Activated T-cell treated with anti-CD3 and anti-CD28 coated beads, Interleukin-2, amount 50 U/mL, for 72 hours (primary cell): ENCODE results near the gene SMIM1. TPM values are rescaled to one million over a fixed set of nuclear protein-coding genes. Genes with fewer than 3 reads are reported as not detected.

ENCODE experiments used
- ATAC-seq, 2 donors: fragments of 150-1000 bp; cut with Tn5 transposase; replicated peaks in 1 of 2; 2 replicates each; pipeline ENCODE4 v1.10.0; 2021; ENCODE audit warnings: moderate library complexity in 2 of 2, mild to moderate bottlenecking in 1 of 2
- DNase-seq, 2 donors: peaks; one replicate each; pipeline ENCODE4 v3.0.0; 2021 to 2022; ENCODE audit warnings: mixed read lengths in 1 of 2
- H3K27ac Mint-ChIP-seq: one replicate; pipeline ENCODE4 v1.8.0; 2022; ENCODE audit warnings: mild to moderate bottlenecking, moderate library complexity, mixed read lengths
- H3K27me3 Mint-ChIP-seq: one replicate; pipeline ENCODE4 v1.8.0; 2022; ENCODE audit warnings: low read depth, mixed read lengths
- H3K36me3 Mint-ChIP-seq, 2 donors: one replicate each; pipeline ENCODE4 v1.8.0; 2022; ENCODE audit warnings: mixed read lengths in 2 of 2, mild to moderate bottlenecking in 1 of 2; ENCODE audit not compliant: insufficient read depth in 2 of 2
- H3K4me1 Mint-ChIP-seq: one replicate; pipeline ENCODE4 v1.8.0; 2022; ENCODE audit warnings: low read depth, mixed read lengths
- H3K4me3 Mint-ChIP-seq, 2 donors: one replicate each; pipeline ENCODE4 v1.8.0; 2022; ENCODE audit warnings: mild to moderate bottlenecking in 2 of 2, mixed read lengths in 2 of 2, moderate library complexity in 2 of 2
- H3K9me3 Mint-ChIP-seq, 2 donors: one replicate each; pipeline ENCODE4 v1.8.0; 2022; ENCODE audit warnings: mixed read lengths in 2 of 2
- total RNA-seq, 2 donors: library from RNA; stranded (reverse); gene quantifications; one replicate each; pipeline ENCODE4 v1.2.3, GENCODE V29; 2022

The SMIM1 gene
- total RNA-seq, 2 donors from 2014 or later: 2.5 to 3.4 TPM

GRCh38 chr1:3825356-3825755 lies 52.8 kb downstream of the SMIM1 start:
- no peak overlapping the region for H3K4me3 Mint-ChIP-seq
- H3K27ac Mint-ChIP-seq: no peak overlapping the region
- no peaks in the 10 kb centered on the region for H3K27me3 Mint-ChIP-seq
- no peak for DNase-seq
- H3K36me3 Mint-ChIP-seq: peaks cover 0 to 5% of the 10 kb centered on the region in 2 donors
- no peak for ATAC-seq
- H3K9me3 Mint-ChIP-seq: no peaks in the 10 kb centered on the region
- H3K4me1 Mint-ChIP-seq: no peaks in the 10 kb centered on the region

Other genes starting within 250 kb of the SMIM1 start
- 1 to 10 TPM; 4.9 to 6.8 TPM for gene MEGF6, start 161.2 kb upstream of the SMIM1 start, total RNA-seq
- gene TPRG1L, start 147.7 kb upstream of the SMIM1 start, total RNA-seq: 10 to 100 TPM; 12.5 to 15.5 TPM
- gene WRAP73, start 122.6 kb upstream of the SMIM1 start, total RNA-seq: 10 to 100 TPM; 39.9 TPM
- gene TP73, start 120.2 kb upstream of the SMIM1 start, total RNA-seq: 1 to 10 TPM in 1 of 2 donors, under 1 TPM in 1; 0.65 to 1.3 TPM
- not detected for gene CCDC27, start 20.3 kb upstream of the SMIM1 start, total RNA-seq
- 10 to 100 TPM; 37.7 to 48.7 TPM for gene LRRC47, start 23.7 kb downstream of the SMIM1 start, total RNA-seq
- 10 to 100 TPM; 37.4 to 48.1 TPM for gene CEP104, start 84.5 kb downstream of the SMIM1 start, total RNA-seq
- 1 to 10 TPM; 8.2 to 8.6 TPM for gene DFFB, start 84.7 kb downstream of the SMIM1 start, total RNA-seq
- gene C1orf174, start 127.5 kb downstream of the SMIM1 start, total RNA-seq: 10 to 100 TPM; 30.8 to 43.7 TPM